GM12878 (cell line): ENCODE data around the gene NAA10. TPM values are rescaled to one million over a fixed set of nuclear protein-coding genes. Genes with fewer than 3 reads are reported as not detected.

Experiments
- ATAC-seq: fragments of 200-7000 bp; cut with Tn5 transposase; 3 replicates; pipeline ENCODE4 v1.9.1; 2020; ENCODE audit warnings: mild to moderate bottlenecking, moderate library complexity
- BruUV-seq: library from RNA; stranded (reverse); fragments of 400-500 nt; replicated peaks from 2 replicates; lab custom pipeline; 2021; lab: Mats Ljungman, UMichigan
- CTCF ChIA-PET: fragments of 300-600 bp; sonication (Branson Sonifier 250); formaldehyde crosslinking; extraction: SDS; loops from one replicate; lab custom pipeline; 2021; ENCODE audit warnings: inconsistent platforms; lab: Yijun Ruan, JAX
- POLR2A ChIA-PET: fragments of 350-600 bp; formaldehyde crosslinking; extraction: SDS; loops from one replicate; lab custom pipeline; 2021; ENCODE audit warnings: inconsistent platforms; lab: Charles Lee
- RAD21 ChIA-PET: fragments of 300-600 bp; sonication (Branson Sonifier 250); formaldehyde crosslinking; loops from one replicate; lab custom pipeline; 2023; ENCODE audit warnings: antibody characterized with exemption; ENCODE audit not compliant: unreplicated experiment; lab: Charles Lee
- SMC1A ChIA-PET: fragments of 300-600 bp; sonication (Branson Sonifier 250); formaldehyde crosslinking; loops from one replicate; lab custom pipeline; 2023; ENCODE audit not compliant: unreplicated experiment, uncharacterized antibody; lab: Charles Lee
- DNase-seq: peaks from one replicate; pipeline ENCODE4 v3.0.0-alpha.2; 2011; ENCODE audit warnings: low read depth, low spot score
- FAIRE-seq: peaks from 3 replicates; lab custom pipeline; 2011; peaks lifted over from hg19 to GRCh38; lab: Jason Lieb, UNC
- H2AFZ ChIP-seq: 2 replicates; pipeline ENCODE4 v1.6.0; 2011; ENCODE audit warnings: low read depth, low read length, control low read depth; ENCODE audit not compliant: control insufficient read depth
- H3K27ac ChIP-seq: 2 replicates; pipeline ENCODE4 v1.5.1; 2011; ENCODE audit warnings: control low read depth; ENCODE audit not compliant: control insufficient read depth, insufficient read depth
- H3K27me3 ChIP-seq, 2 experiments: replicated peaks in 1 of 2; 2 replicates each; pipeline versions ENCODE4 v1.6.0 to v1.6.1; 2011; ENCODE audit warnings: low read length in 1 of 2; ENCODE audit not compliant: control insufficient read depth in 2 of 2, insufficient read depth in 2 of 2
- H3K36me3 ChIP-seq, 2 experiments: 2 replicates each; pipeline ENCODE4 v1.5.1; 2011; ENCODE audit warnings: low read length in 1 of 2; ENCODE audit not compliant: control insufficient read depth in 2 of 2, insufficient read depth in 2 of 2
- H3K4me1 ChIP-seq: 2 replicates; pipeline ENCODE4 v1.6.1; 2011; ENCODE audit warnings: mild to moderate bottlenecking, low read length, moderate library complexity, mixed read lengths; ENCODE audit not compliant: control insufficient read depth, insufficient read depth
- H3K4me2 ChIP-seq: 2 replicates; pipeline ENCODE4 v1.6.0; 2011; ENCODE audit warnings: control low read depth; ENCODE audit not compliant: control insufficient read depth, insufficient read depth
- H3K4me3 ChIP-seq: fragments of 200-600 bp; sonication (generic); 2 replicates; pipeline ENCODE4 v1.5.1; 2016
- H3K79me2 ChIP-seq: 2 replicates; pipeline ENCODE4 v1.6.0; 2011; ENCODE audit warnings: low read length; ENCODE audit not compliant: control insufficient read depth, insufficient read depth
- H3K9ac ChIP-seq: 2 replicates; pipeline ENCODE4 v1.8.0; 2011; ENCODE audit warnings: low read length, control low read depth, mixed read lengths; ENCODE audit not compliant: control insufficient read depth, insufficient read depth
- H3K9me3 ChIP-seq: replicated peaks from 3 replicates; pipeline ENCODE4 v1.5.1; 2011; ENCODE audit warnings: mild to moderate bottlenecking, low read length; ENCODE audit not compliant: control insufficient read depth, insufficient read depth
- H4K20me1 ChIP-seq: 2 replicates; pipeline ENCODE4 v1.6.0; 2011; ENCODE audit not compliant: control insufficient read depth, insufficient read depth
- BACH1 ChIP-seq: fragments of 450-650 bp; IDR thresholded peaks from 2 replicates; pipeline ENCODE4 v1.6.1; 2017; ENCODE audit warnings: mild to moderate bottlenecking, borderline replicate concordance
- CBX3 ChIP-seq: fragments of 200-600 bp; sonication (generic); IDR thresholded peaks from 2 replicates; pipeline ENCODE4 v1.6.1; 2016; ENCODE audit warnings: low read depth, borderline replicate concordance
- CEBPZ ChIP-seq: fragments of 150-350 bp; IDR thresholded peaks from 2 replicates; pipeline ENCODE4 v1.6.1; 2016; ENCODE audit warnings: low read depth, low read length
- GATAD2B ChIP-seq: fragments of 450-650 bp; conservative IDR thresholded peaks from 2 replicates; pipeline ENCODE4 v1.6.1; 2017; ENCODE audit warnings: low read depth, mild to moderate bottlenecking, moderate library complexity
- IKZF2 ChIP-seq, 2 experiments: fragments of 450-650 bp; IDR thresholded peaks; 2 replicates each; pipeline ENCODE4 v1.6.1; 2017; ENCODE audit warnings: mild to moderate bottlenecking in 2 of 2, moderate library complexity in 2 of 2
- IRF5 ChIP-seq: fragments of 450-650 bp; IDR thresholded peaks from 2 replicates; pipeline ENCODE4 v1.6.1; 2017; ENCODE audit warnings: borderline replicate concordance
- LARP7 ChIP-seq: fragments of 450-650 bp; IDR thresholded peaks from 2 replicates; pipeline ENCODE4 v1.6.1; 2017; ENCODE audit warnings: mild to moderate bottlenecking
- MXI1 ChIP-seq: fragments of 150-350 bp; IDR thresholded peaks from 2 replicates; pipeline ENCODE4 v1.6.1; 2011; ENCODE audit warnings: low read depth, mild to moderate bottlenecking, inconsistent platforms, low read length, improper control_type of control experiment
- MYC ChIP-seq: IDR thresholded peaks from 2 replicates; pipeline ENCODE4 v1.6.1; 2011; ENCODE audit warnings: mild to moderate bottlenecking, low read length, moderate library complexity, inconsistent platforms; ENCODE audit not compliant: insufficient read depth, insufficient replicate concordance, insufficient read length, severe bottlenecking
- PAX5 ChIP-seq: IDR thresholded peaks from 2 replicates; pipeline ENCODE4 v1.6.1; 2011; ENCODE audit warnings: low read depth, low read length, borderline replicate concordance
- PML ChIP-seq: IDR thresholded peaks from 2 replicates; pipeline ENCODE4 v1.6.1; 2012; ENCODE audit warnings: low read length, inconsistent platforms
- SP1 ChIP-seq: IDR thresholded peaks from one replicate; pipeline ENCODE4 v1.6.1; 2011; ENCODE audit warnings: low read depth, low read length
- SREBF1 ChIP-seq: IDR thresholded peaks from 2 replicates; pipeline ENCODE4 v1.6.1; 2012; ENCODE audit warnings: mild to moderate bottlenecking, low read length
- SUPT20H ChIP-seq: IDR thresholded peaks from 2 replicates; pipeline ENCODE4 v1.6.1; 2011; ENCODE audit warnings: low read depth, mild to moderate bottlenecking, low read length, moderate library complexity, borderline replicate concordance; ENCODE audit not compliant: control insufficient read depth
- YBX1 ChIP-seq: fragments of 450-650 bp; IDR thresholded peaks from 2 replicates; pipeline ENCODE4 v1.6.1; 2016; ENCODE audit warnings: antibody characterized with exemption
- ZNF687 ChIP-seq: fragments of 450-650 bp; IDR thresholded peaks from 2 replicates; pipeline ENCODE4 v1.6.1; 2017; ENCODE audit warnings: mild to moderate bottlenecking, moderate library complexity
- WGBS: methylation state at CpG from one replicate; pipeline ENCODE4 v1.1.6; 2016; ENCODE audit warnings: low lambda C conversion rate; ENCODE audit not compliant: insufficient replicate concordance, insufficient coverage; ENCODE audit errors: missing lambda C conversion rate; 5-methylcytosine and 5-hydroxymethylcytosine counted together
- in situ Hi-C: fragments of 300-500 bp; cut with MboI; formaldehyde crosslinking; loops from 9 replicates; pipeline ENCODE4 v1.14.3; 2018; ENCODE audit warnings: mixed read lengths
- intact Hi-C: fragments of 100-400 bp; cut with micrococcal nuclease; formaldehyde crosslinking; loops from one replicate; pipeline ENCODE4 v1.14.2; 2022; ENCODE audit not compliant: unreplicated experiment
- polyA plus RNA-seq, 11 experiments: library from polyadenylated mRNA; depleted of rRNA in 4 of 11; unstranded in 6 of 11; stranded (reverse) in 5 of 11; fragments of >200 nt; fragmentation: Nextera tagmentation in 4 of 11; fragmentation: Illumina TruSeq in 1 of 11; extraction: Ambion mirVana in 4 of 11; extraction: Trizol in 1 of 11; gene quantifications; 1 replicate in 1 of 11; 2 replicates in 10 of 11; pipeline versions ENCODE4 v1.2.1 to v1.2.3, GENCODE V29; 2011 to 2016; ENCODE audit warnings: inconsistent platforms in 2 of 11, missing spikeins in 2 of 11, low read depth in 1 of 11
- total RNA-seq, 4 experiments: library from RNA; depleted of rRNA in 3 of 4; stranded (reverse); fragments of >200 nt in 3 of 4; fragmentation: Illumina TruSeq in 1 of 4; extraction: Trizol in 1 of 4; gene quantifications; 2 replicates each; pipeline versions ENCODE4 v1.2.1 to v1.2.3, GENCODE V29; 2013 to 2021

NAA10 gene
- total and polyA plus RNA-seq, 10 of the 15 experiments (the other 5 are each of a cell fraction or from before 2014, with no cell fraction given) = 7.9 to 212 (median 98.9) TPM

- no peak for TF ChIP-seq ZNF687
- no peak for TF ChIP-seq SUPT20H
- TF ChIP-seq PML = no peak
- no peak for TF ChIP-seq MXI1
- no peak for TF ChIP-seq IKZF2 (IDR thresholded peaks at IDR 0.05)
- TF ChIP-seq CBX3 = no peak
- no peak for TF ChIP-seq GATAD2B
- no peak for TF ChIP-seq SP1
- no peak for TF ChIP-seq LARP7
- TF ChIP-seq PAX5 = no peak
Measured at GRCh38 chrX:153964105-153964504, 29.3 kb upstream of the NAA10 start (continued).

GRCh38 chrX:153963546-153963945, 28.7 kb upstream of the NAA10 start:
- DNase-seq (no peak), ATAC-seq (no peak), FAIRE-seq (no peak)
- Histone ChIP-seq H4K20me1 (no peaks in the 10 kb centered on the region; the same call in 1 of the 2 replicates), H3K9ac (no peak overlapping the region), H2AFZ (no peak overlapping the region), H3K4me2 (no peak overlapping the region), H3K27ac (no peak overlapping the region), H3K4me1 (peaks cover 9% of the 10 kb centered on the region), H3K79me2 (peaks cover 43% of the 10 kb centered on the region), H3K9me3 (no peaks in the 10 kb centered on the region), H3K4me3 (no peak overlapping the region), H3K27me3 (no peaks in the 10 kb centered on the region), H3K36me3 (peaks cover 12 to 44% of the 10 kb centered on the region in 2 experiments)
- POLR2A ChIA-PET = interaction anchor here (0.6 kb wide), 1 partner anchor 44 kb away, joined by 4 read pairs; no protein-coding TSS in a partner anchor
- in situ Hi-C loops = loop anchor here (5.0 to 10.0 kb wide), 2 partner anchors 201 to 1009 kb away; partner anchors contain the start of gene PLXNB3
- BruUV-seq = no TSS peak
- intact Hi-C loops = no loop called here
- WGBS = 91% methylated on average over 12 of the region's 12 CpGs
- SMC1A ChIA-PET = no interaction called here
- RAD21 ChIA-PET = no interaction called here
- CTCF ChIA-PET = interaction anchor here (5.4 kb wide), 1 partner anchor 17 kb away, joined by 40 read pairs; no protein-coding TSS in a partner anchor
- no peak for TF ChIP-seq MYC
- no peak for TF ChIP-seq BACH1
- no peak for TF ChIP-seq SREBF1
- TF ChIP-seq IRF5 = no peak
- no peak for TF ChIP-seq CEBPZ
- TF ChIP-seq YBX1 = no peak
